GM18867 (cell line): ENCODE measurements around the gene NHLRC2.

ENCODE experiments used
- ATAC-seq: cut with Tn5 transposase; IDR thresholded peaks from one replicate; pipeline ENCODE4 v1.9.1; 2021; ENCODE audit warnings: mild to moderate bottlenecking, moderate library complexity; ENCODE audit not compliant: unreplicated experiment

Gene NHLRC2

GRCh38 chr10:113858541-113858940 lies 4.1 kb downstream of the NHLRC2 start:
- no peak for ATAC-seq

GRCh38 chr10:113859261-113859660 lies 4.8 kb downstream of the NHLRC2 start:
- peak; percentile 50 for ATAC-seq

GRCh38 chr10:113865901-113866300 lies 11.4 kb downstream of the NHLRC2 start:
- no peak for ATAC-seq

GRCh38 chr10:113866551-113867394 lies 12.3 kb downstream of the NHLRC2 start:
- ATAC-seq, result no peak

GRCh38 chr10:113867904-113868303 lies 13.4 kb downstream of the NHLRC2 start:
- no peak for ATAC-seq

GRCh38 chr10:113869789-113870188 lies 15.3 kb downstream of the NHLRC2 start:
- no peak for ATAC-seq

GRCh38 chr10:113872139-113873030 lies 17.9 kb downstream of the NHLRC2 start:
- ATAC-seq, result peak; percentile 42

- ATAC-seq, result no peak
Measured at GRCh38 chr10:113875212-113875611, 20.8 kb downstream of the NHLRC2 start.

GRCh38 chr10:113876461-113876860 lies 22.0 kb downstream of the NHLRC2 start:
- ATAC-seq, result no peak

GRCh38 chr10:113879691-113880090 lies 25.2 kb downstream of the NHLRC2 start:
- ATAC-seq, result peak; percentile 80

- no peak for ATAC-seq
Measured at GRCh38 chr10:113880236-113880635, 25.8 kb downstream of the NHLRC2 start.

GRCh38 chr10:113882240-113882639 lies 27.8 kb downstream of the NHLRC2 start:
- ATAC-seq, result no peak

- no peak for ATAC-seq
Measured at GRCh38 chr10:113889911-113890310, 35.5 kb downstream of the NHLRC2 start.

- ATAC-seq, result no peak
Measured at GRCh38 chr10:113890769-113891168, 36.3 kb downstream of the NHLRC2 start.

GRCh38 chr10:113891476-113891875 lies 37.0 kb downstream of the NHLRC2 start:
- ATAC-seq, result no peak

GRCh38 chr10:113893570-113893969 lies 39.1 kb downstream of the NHLRC2 start:
- no peak for ATAC-seq

- no peak for ATAC-seq
Measured at GRCh38 chr10:113894581-113894980, 40.1 kb downstream of the NHLRC2 start.

- no peak for ATAC-seq
Measured at GRCh38 chr10:113895018-113895417, 40.6 kb downstream of the NHLRC2 start.

- ATAC-seq, result no peak
Measured at GRCh38 chr10:113897693-113898618, 43.5 kb downstream of the NHLRC2 start.

- ATAC-seq, result no peak
Measured at GRCh38 chr10:113899952-113900598, 45.6 kb downstream of the NHLRC2 start.
